Activated CD4-positive, alpha-beta T cell treated with anti-CD3 and anti-CD28 coated beads, Interleukin-2, amount 10 ng/mL, durations not matched to agents 7 days and 5 days (primary cell): ENCODE measurements around the gene INPP5D. TPM values are rescaled to one million over a fixed set of nuclear protein-coding genes. Genes with fewer than 3 reads are reported as not detected.
"Not testable (repeated sequence)": the region's sequence is repeated elsewhere in the genome, so short reads cannot be mapped to it uniquely, and the experiment has no call there.

Source experiments
- CTCF ChIA-PET: fragments of 350-600 bp; sonication (Branson Sonifier 250); formaldehyde crosslinking; loops from one replicate; lab custom pipeline; 2021; ENCODE audit warnings: antibody characterized with exemption; lab: Charles Lee
- POLR2A ChIA-PET: fragments of 350-600 bp; sonication (Branson Sonifier 250); formaldehyde crosslinking; loops from one replicate; lab custom pipeline; 2021; ENCODE audit warnings: antibody characterized with exemption; lab: Charles Lee
- DNase-seq: peaks from one replicate; pipeline ENCODE4 v3.0.0-alpha.2; 2020
- H3K27ac Mint-ChIP-seq: one replicate; pipeline ENCODE4 v1.8.0; 2021; ENCODE audit warnings: mild to moderate bottlenecking, moderate library complexity, mixed read lengths
- H3K27me3 Mint-ChIP-seq: one replicate; pipeline ENCODE4 v1.8.0; 2021; ENCODE audit warnings: mixed read lengths
- H3K36me3 Mint-ChIP-seq: one replicate; pipeline ENCODE4 v1.8.0; 2021; ENCODE audit warnings: low read depth, mixed read lengths
- H3K4me1 Mint-ChIP-seq: one replicate; pipeline ENCODE4 v1.8.0; 2021; ENCODE audit warnings: mixed read lengths
- H3K4me3 Mint-ChIP-seq: one replicate; pipeline ENCODE4 v1.8.0; 2021; ENCODE audit warnings: mild to moderate bottlenecking, moderate library complexity, mixed read lengths
- H3K9me3 Mint-ChIP-seq: one replicate; pipeline ENCODE4 v1.8.0; 2021; ENCODE audit warnings: mixed read lengths
- total RNA-seq, 2 experiments: library from RNA; stranded (reverse); gene quantifications; one replicate each; pipeline ENCODE4 v1.2.3, GENCODE V29; 2021

Gene INPP5D
- total RNA-seq, 2 experiments from 2014 or later = 121 to 138 TPM

GRCh38 chr2:233171344-233171743 lies 111.2 kb downstream of the INPP5D start:
- Mint-ChIP-seq H3K4me1 (no peaks in the 10 kb centered on the region), H3K27ac (no peak overlapping the region), H3K4me3 (no peak overlapping the region), H3K36me3 (peaks cover 57% of the 10 kb centered on the region), H3K9me3 (no peaks in the 10 kb centered on the region), H3K27me3 (no peaks in the 10 kb centered on the region)
- CTCF ChIA-PET = interaction anchor here (0.6 to 1.4 kb wide), 4 partner anchors 12 to 280 kb away, joined by 3 to 4 read pairs (median 4); no protein-coding TSS in a partner anchor
- no peak for DNase-seq
- POLR2A ChIA-PET = no interaction called here

GRCh38 chr2:233173115-233173514 lies 113.0 kb downstream of the INPP5D start:
- Mint-ChIP-seq H3K4me1 (no peaks in the 10 kb centered on the region), H3K4me3 (no peak overlapping the region), H3K27ac (no peak overlapping the region), H3K36me3 (peaks cover 65% of the 10 kb centered on the region), H3K27me3 (no peaks in the 10 kb centered on the region), H3K9me3 (no peaks in the 10 kb centered on the region)
- DNase-seq = no peak
- POLR2A ChIA-PET = no interaction called here
- CTCF ChIA-PET = interaction anchor here (0.6 to 2.0 kb wide), 4 partner anchors 11 to 843 kb away, joined by 3 to 5 read pairs (median 4); partner anchors contain the start of gene ATG16L1

GRCh38 chr2:233174137-233174536 lies 114.0 kb downstream of the INPP5D start:
- ChIA-PET CTCF (interaction anchor here (1.4 to 2.0 kb wide), 2 partner anchors 12 to 77 kb away, joined by 3 to 5 read pairs; partner anchors contain the start of gene ATG16L1), POLR2A (no interaction called here)
- Mint-ChIP-seq H3K4me1 (no peaks in the 10 kb centered on the region), H3K27me3 (no peaks in the 10 kb centered on the region), H3K27ac (no peak overlapping the region), H3K4me3 (no peak overlapping the region), H3K9me3 (no peaks in the 10 kb centered on the region), H3K36me3 (peaks cover 66% of the 10 kb centered on the region)
- DNase-seq = no peak

- POLR2A ChIA-PET = no interaction called here
- Mint-ChIP-seq H3K27me3 (no peaks in the 10 kb centered on the region), H3K4me1 (peaks cover 2% of the 10 kb centered on the region), H3K9me3 (no peaks in the 10 kb centered on the region), H3K4me3 (no peak overlapping the region), H3K27ac (no peak overlapping the region), H3K36me3 (peaks cover 74% of the 10 kb centered on the region)
- CTCF ChIA-PET = interaction anchor here (0.6 to 2.1 kb wide), 2 partner anchors 17 to 124 kb away, joined by 4 read pairs; no protein-coding TSS in a partner anchor
- DNase-seq = no peak
Observed at GRCh38 chr2:233178994-233179847, 119.1 kb downstream of the INPP5D start.

GRCh38 chr2:233179848-233180366 lies 119.8 kb downstream of the INPP5D start:
- H3K27ac Mint-ChIP-seq = no peak overlapping the region
- no peak overlapping the region for H3K4me3 Mint-ChIP-seq
- H3K27me3 Mint-ChIP-seq = no peaks in the 10 kb centered on the region
- peaks cover 75% of the 10 kb centered on the region for H3K36me3 Mint-ChIP-seq
- DNase-seq = no peak
- POLR2A ChIA-PET = no interaction called here
- H3K4me1 Mint-ChIP-seq = peaks cover 2% of the 10 kb centered on the region
- H3K9me3 Mint-ChIP-seq = no peaks in the 10 kb centered on the region
- CTCF ChIA-PET = no interaction called here

- no peak for DNase-seq
- Mint-ChIP-seq H3K27ac (no peak overlapping the region), H3K36me3 (peaks cover 79% of the 10 kb centered on the region), H3K27me3 (no peaks in the 10 kb centered on the region), H3K9me3 (no peaks in the 10 kb centered on the region), H3K4me1 (peaks cover 2% of the 10 kb centered on the region), H3K4me3 (no peak overlapping the region)
- CTCF ChIA-PET = interaction anchor here (0.6 to 1.9 kb wide), 7 partner anchors 9 to 84 kb away, joined by 3 to 5 read pairs (median 3); partner anchors contain the start of gene ATG16L1
- POLR2A ChIA-PET = no interaction called here
Observed at GRCh38 chr2:233183869-233184418, 123.8 kb downstream of the INPP5D start.

- Mint-ChIP-seq H3K4me1 (peaks cover 2% of the 10 kb centered on the region), H3K4me3 (no peak overlapping the region), H3K27ac (no peak overlapping the region), H3K9me3 (no peaks in the 10 kb centered on the region), H3K27me3 (no peaks in the 10 kb centered on the region), H3K36me3 (peaks cover 76% of the 10 kb centered on the region)
- CTCF ChIA-PET = interaction anchor here (0.8 to 1.9 kb wide), 4 partner anchors 30 to 83 kb away, joined by 3 to 5 read pairs (median 4); partner anchors contain the start of gene ATG16L1
- no peak for DNase-seq
- POLR2A ChIA-PET = no interaction called here
Observed at GRCh38 chr2:233184669-233185068, 124.5 kb downstream of the INPP5D start.

- H3K36me3 Mint-ChIP-seq = peaks cover 74% of the 10 kb centered on the region
- ChIA-PET CTCF (interaction anchor here (1.9 kb wide), 1 partner anchor 50 kb away, joined by 4 read pairs; no protein-coding TSS in a partner anchor), POLR2A (no interaction called here)
- peaks cover 2% of the 10 kb centered on the region for H3K4me1 Mint-ChIP-seq
- no peak overlapping the region for H3K4me3 Mint-ChIP-seq
- H3K9me3 Mint-ChIP-seq = no peaks in the 10 kb centered on the region
- H3K27ac Mint-ChIP-seq = no peak overlapping the region
- DNase-seq = no peak
- H3K27me3 Mint-ChIP-seq = no peaks in the 10 kb centered on the region
Observed at GRCh38 chr2:233185330-233185729, 125.2 kb downstream of the INPP5D start.

GRCh38 chr2:233185963-233186362 lies 125.8 kb downstream of the INPP5D start:
- Mint-ChIP-seq H3K27ac (no peak overlapping the region), H3K4me1 (peaks cover 4% of the 10 kb centered on the region), H3K36me3 (peaks cover 77% of the 10 kb centered on the region), H3K27me3 (no peaks in the 10 kb centered on the region), H3K4me3 (no peak overlapping the region), H3K9me3 (no peaks in the 10 kb centered on the region)
- ChIA-PET CTCF (no interaction called here), POLR2A (no interaction called here)
- DNase-seq = no peak

GRCh38 chr2:233186851-233187250 lies 126.7 kb downstream of the INPP5D start:
- CTCF ChIA-PET = interaction anchor here (0.6 to 0.9 kb wide), 2 partner anchors 19 to 641 kb away, joined by 3 to 5 read pairs; no protein-coding TSS in a partner anchor
- no peaks in the 10 kb centered on the region for H3K27me3 Mint-ChIP-seq
- no peak for DNase-seq
- H3K9me3 Mint-ChIP-seq = no peaks in the 10 kb centered on the region
- H3K27ac Mint-ChIP-seq = no peak overlapping the region
- H3K36me3 Mint-ChIP-seq = peaks cover 76% of the 10 kb centered on the region
- H3K4me1 Mint-ChIP-seq = peaks cover 3% of the 10 kb centered on the region
- no peak overlapping the region for H3K4me3 Mint-ChIP-seq
- POLR2A ChIA-PET = no interaction called here

- H3K9me3 Mint-ChIP-seq = no peaks in the 10 kb centered on the region
- no peaks in the 10 kb centered on the region for H3K27me3 Mint-ChIP-seq
- H3K36me3 Mint-ChIP-seq = peaks cover 73% of the 10 kb centered on the region
- ChIA-PET CTCF (interaction anchor here (1.4 kb wide), 1 partner anchor 12 kb away, joined by 3 read pairs; no protein-coding TSS in a partner anchor), POLR2A (no interaction called here)
- H3K4me3 Mint-ChIP-seq = no peak overlapping the region
- DNase-seq = no peak
- peak overlapping the region; percentile 20 for H3K27ac Mint-ChIP-seq
- peaks cover 3% of the 10 kb centered on the region for H3K4me1 Mint-ChIP-seq
Observed at GRCh38 chr2:233189025-233189424, 128.9 kb downstream of the INPP5D start.

GRCh38 chr2:233191016-233191415 lies 130.9 kb downstream of the INPP5D start:
- CTCF ChIA-PET, H3K27me3 Mint-ChIP-seq, H3K27ac Mint-ChIP-seq, H3K9me3 Mint-ChIP-seq, H3K4me1 Mint-ChIP-seq, DNase-seq, H3K4me3 Mint-ChIP-seq, POLR2A ChIA-PET: not testable (repeated sequence)
- peaks cover 65% of the 10 kb centered on the region for H3K36me3 Mint-ChIP-seq
